GM12878 (cell line): ENCODE results near the gene PPP2R2B.

Experiments used
- CHD1 ChIP-seq: IDR thresholded peaks from 2 replicates; pipeline ENCODE4 v1.6.1; 2012; ENCODE audit warnings: low read depth, low read length, improper control_type of control experiment
- CHD2 ChIP-seq: IDR thresholded peaks from 2 replicates; pipeline ENCODE4 v1.6.1; 2011; ENCODE audit warnings: low read depth, low read length, improper control_type of control experiment, borderline replicate concordance
- CREM ChIP-seq: IDR thresholded peaks from 2 replicates; pipeline ENCODE4 v1.6.1; 2014; ENCODE audit warnings: antibody characterized with exemption, low read depth
- CTCF ChIP-seq, 3 experiments: IDR thresholded peaks in 2 of 3; conservative IDR thresholded peaks in 1 of 3; 2 replicates each; pipeline ENCODE4 v1.5.1; 2011; ENCODE audit warnings: low read depth in 3 of 3, low read length in 3 of 3, mild to moderate bottlenecking in 3 of 3, control low read depth in 2 of 3, moderate library complexity in 2 of 3, inconsistent platforms in 1 of 3, mixed read lengths in 1 of 3; ENCODE audit not compliant: control insufficient read depth in 2 of 3, insufficient read depth in 1 of 3; ENCODE audit errors: extremely low read depth in 1 of 3
- EGR1 ChIP-seq, 2 experiments: IDR thresholded peaks; 1 replicate in 1 of 2; 2 replicates in 1 of 2; pipeline ENCODE4 v1.6.1; 2011 to 2012; ENCODE audit warnings: low read depth in 2 of 2, low read length in 2 of 2, borderline replicate concordance in 1 of 2, mild to moderate bottlenecking in 1 of 2, moderate library complexity in 1 of 2
- EZH2 ChIP-seq: IDR thresholded peaks from 2 replicates; pipeline ENCODE4 v1.6.1; 2012; ENCODE audit warnings: low read depth, mild to moderate bottlenecking, control low read depth, inconsistent platforms, low read length, borderline replicate concordance; ENCODE audit not compliant: control insufficient read depth
- HDAC2 ChIP-seq: fragments of 200-600 bp; sonication (generic); IDR thresholded peaks from 2 replicates; pipeline ENCODE4 v1.6.1; 2017
- NFYB ChIP-seq: IDR thresholded peaks from 2 replicates; pipeline ENCODE4 v1.6.1; 2011; ENCODE audit warnings: low read depth, mild to moderate bottlenecking, low read length, improper control_type of control experiment, moderate library complexity; ENCODE audit not compliant: insufficient read depth
- PAX5 ChIP-seq: IDR thresholded peaks from 2 replicates; pipeline ENCODE4 v1.6.1; 2011; ENCODE audit warnings: low read depth, low read length, borderline replicate concordance
- STAT1 ChIP-seq: fragments of 450-650 bp; conservative IDR thresholded peaks from 2 replicates; pipeline ENCODE4 v1.6.1; 2014; ENCODE audit warnings: antibody characterized with exemption, mild to moderate bottlenecking
- TF ChIP-seq, protein P1 (sequence below): IDR thresholded peaks from 2 replicates; pipeline ENCODE4 v1.6.1; 2012; ENCODE audit warnings: low read length, inconsistent platforms
- TF ChIP-seq, protein P2 (sequence below): fragments of 450-650 bp; conservative IDR thresholded peaks from 2 replicates; pipeline ENCODE4 v1.6.1; 2017; ENCODE audit warnings: mild to moderate bottlenecking, moderate library complexity
- TF ChIP-seq, protein P3 (sequence below): IDR thresholded peaks from 2 replicates; pipeline ENCODE4 v1.6.1; 2012; ENCODE audit warnings: mild to moderate bottlenecking, low read depth, low read length

- no peak for TF ChIP-seq CHD2
- TF ChIP-seq, protein P1, sequence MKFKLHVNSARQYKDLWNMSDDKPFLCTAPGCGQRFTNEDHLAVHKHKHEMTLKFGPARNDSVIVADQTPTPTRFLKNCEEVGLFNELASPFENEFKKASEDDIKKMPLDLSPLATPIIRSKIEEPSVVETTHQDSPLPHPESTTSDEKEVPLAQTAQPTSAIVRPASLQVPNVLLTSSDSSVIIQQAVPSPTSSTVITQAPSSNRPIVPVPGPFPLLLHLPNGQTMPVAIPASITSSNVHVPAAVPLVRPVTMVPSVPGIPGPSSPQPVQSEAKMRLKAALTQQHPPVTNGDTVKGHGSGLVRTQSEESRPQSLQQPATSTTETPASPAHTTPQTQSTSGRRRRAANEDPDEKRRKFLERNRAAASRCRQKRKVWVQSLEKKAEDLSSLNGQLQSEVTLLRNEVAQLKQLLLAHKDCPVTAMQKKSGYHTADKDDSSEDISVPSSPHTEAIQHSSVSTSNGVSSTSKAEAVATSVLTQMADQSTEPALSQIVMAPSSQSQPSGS: no peak
- no peak for TF ChIP-seq CTCF (IDR thresholded peaks at IDR 0.05 in 2 of 3, conservative IDR thresholded peaks at IDR 0.05 in 1 of 3; ENCODE audit: control insufficient read depth in 2 of 3, extremely low read depth in 1 of 3, insufficient read depth in 1 of 3, low read depth in 3 of 3, low read length in 3 of 3)
- no peak for TF ChIP-seq CREM
- TF ChIP-seq EGR1 (IDR thresholded peaks at IDR 0.05; ENCODE audit: borderline replicate concordance in 1 of 2, low read depth in 2 of 2, low read length in 2 of 2): no peak
- TF ChIP-seq, protein P2, sequence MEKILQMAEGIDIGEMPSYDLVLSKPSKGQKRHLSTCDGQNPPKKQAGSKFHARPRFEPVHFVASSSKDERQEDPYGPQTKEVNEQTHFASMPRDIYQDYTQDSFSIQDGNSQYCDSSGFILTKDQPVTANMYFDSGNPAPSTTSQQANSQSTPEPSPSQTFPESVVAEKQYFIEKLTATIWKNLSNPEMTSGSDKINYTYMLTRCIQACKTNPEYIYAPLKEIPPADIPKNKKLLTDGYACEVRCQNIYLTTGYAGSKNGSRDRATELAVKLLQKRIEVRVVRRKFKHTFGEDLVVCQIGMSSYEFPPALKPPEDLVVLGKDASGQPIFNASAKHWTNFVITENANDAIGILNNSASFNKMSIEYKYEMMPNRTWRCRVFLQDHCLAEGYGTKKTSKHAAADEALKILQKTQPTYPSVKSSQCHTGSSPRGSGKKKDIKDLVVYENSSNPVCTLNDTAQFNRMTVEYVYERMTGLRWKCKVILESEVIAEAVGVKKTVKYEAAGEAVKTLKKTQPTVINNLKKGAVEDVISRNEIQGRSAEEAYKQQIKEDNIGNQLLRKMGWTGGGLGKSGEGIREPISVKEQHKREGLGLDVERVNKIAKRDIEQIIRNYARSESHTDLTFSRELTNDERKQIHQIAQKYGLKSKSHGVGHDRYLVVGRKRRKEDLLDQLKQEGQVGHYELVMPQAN: no peak
- TF ChIP-seq EZH2: no peak
- no peak for TF ChIP-seq PAX5
- no peak for TF ChIP-seq STAT1
- TF ChIP-seq HDAC2: no peak
- TF ChIP-seq, protein P3, sequence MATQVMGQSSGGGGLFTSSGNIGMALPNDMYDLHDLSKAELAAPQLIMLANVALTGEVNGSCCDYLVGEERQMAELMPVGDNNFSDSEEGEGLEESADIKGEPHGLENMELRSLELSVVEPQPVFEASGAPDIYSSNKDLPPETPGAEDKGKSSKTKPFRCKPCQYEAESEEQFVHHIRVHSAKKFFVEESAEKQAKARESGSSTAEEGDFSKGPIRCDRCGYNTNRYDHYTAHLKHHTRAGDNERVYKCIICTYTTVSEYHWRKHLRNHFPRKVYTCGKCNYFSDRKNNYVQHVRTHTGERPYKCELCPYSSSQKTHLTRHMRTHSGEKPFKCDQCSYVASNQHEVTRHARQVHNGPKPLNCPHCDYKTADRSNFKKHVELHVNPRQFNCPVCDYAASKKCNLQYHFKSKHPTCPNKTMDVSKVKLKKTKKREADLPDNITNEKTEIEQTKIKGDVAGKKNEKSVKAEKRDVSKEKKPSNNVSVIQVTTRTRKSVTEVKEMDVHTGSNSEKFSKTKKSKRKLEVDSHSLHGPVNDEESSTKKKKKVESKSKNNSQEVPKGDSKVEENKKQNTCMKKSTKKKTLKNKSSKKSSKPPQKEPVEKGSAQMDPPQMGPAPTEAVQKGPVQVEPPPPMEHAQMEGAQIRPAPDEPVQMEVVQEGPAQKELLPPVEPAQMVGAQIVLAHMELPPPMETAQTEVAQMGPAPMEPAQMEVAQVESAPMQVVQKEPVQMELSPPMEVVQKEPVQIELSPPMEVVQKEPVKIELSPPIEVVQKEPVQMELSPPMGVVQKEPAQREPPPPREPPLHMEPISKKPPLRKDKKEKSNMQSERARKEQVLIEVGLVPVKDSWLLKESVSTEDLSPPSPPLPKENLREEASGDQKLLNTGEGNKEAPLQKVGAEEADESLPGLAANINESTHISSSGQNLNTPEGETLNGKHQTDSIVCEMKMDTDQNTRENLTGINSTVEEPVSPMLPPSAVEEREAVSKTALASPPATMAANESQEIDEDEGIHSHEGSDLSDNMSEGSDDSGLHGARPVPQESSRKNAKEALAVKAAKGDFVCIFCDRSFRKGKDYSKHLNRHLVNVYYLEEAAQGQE: no peak
- TF ChIP-seq CHD1: no peak
- no peak for TF ChIP-seq NFYB
Observed at GRCh38 chr5:146719179-146719578, 159.4 kb downstream of the PPP2R2B start.
